KMS-11 (cell line): ENCODE results near the gene INPP4A.

ENCODE experiments used
- H2AFZ ChIP-seq: fragments of 200-600 bp; sonication (generic); 2 replicates; pipeline ENCODE4 v1.6.1; 2016; ENCODE audit warnings: antibody characterized with exemption, mixed run types, low read depth
- H3K27ac ChIP-seq: fragments of 200-600 bp; sonication (generic); 2 replicates; pipeline ENCODE4 v1.6.1; 2016; ENCODE audit warnings: mild to moderate bottlenecking, mixed run types
- H3K27me3 ChIP-seq: fragments of 200-600 bp; sonication (generic); 2 replicates; pipeline ENCODE4 v1.6.1; 2017; ENCODE audit warnings: mild to moderate bottlenecking, low read depth, mixed run types, moderate library complexity; ENCODE audit not compliant: insufficient read depth
- H3K36me3 ChIP-seq: fragments of 200-600 bp; sonication (generic); 2 replicates; pipeline ENCODE4 v1.6.1; 2017; ENCODE audit warnings: mild to moderate bottlenecking, mixed run types; ENCODE audit not compliant: insufficient read depth
- H3K4me1 ChIP-seq: fragments of 200-600 bp; sonication (generic); 2 replicates; pipeline ENCODE4 v1.6.1; 2016; ENCODE audit warnings: mild to moderate bottlenecking, low read depth, mixed run types; ENCODE audit not compliant: poor library complexity, severe bottlenecking
- H3K4me2 ChIP-seq: fragments of 200-600 bp; sonication (generic); 2 replicates; pipeline ENCODE4 v1.7.0; 2016; ENCODE audit warnings: mild to moderate bottlenecking, mixed run types
- H3K4me3 ChIP-seq: fragments of 200-600 bp; sonication (generic); IDR thresholded peaks from 2 replicates; pipeline ENCODE4 v1.6.1; 2017; ENCODE audit warnings: low read depth, low read length, mixed read lengths; ENCODE audit not compliant: insufficient read depth
- H3K79me2 ChIP-seq: fragments of 200-600 bp; sonication (generic); 2 replicates; pipeline ENCODE4 v1.6.1; 2016; ENCODE audit warnings: low read depth, mixed run types; ENCODE audit not compliant: insufficient read depth
- H3K9ac ChIP-seq: fragments of 200-600 bp; sonication (generic); 2 replicates; pipeline ENCODE4 v1.6.1; 2016; ENCODE audit warnings: mild to moderate bottlenecking, mixed run types
- H4K20me1 ChIP-seq: fragments of 200-600 bp; sonication (generic); 2 replicates; pipeline ENCODE4 v1.6.1; 2016; ENCODE audit warnings: mild to moderate bottlenecking, mixed run types; ENCODE audit not compliant: insufficient read depth
- TF ChIP-seq, protein P1 (sequence below): fragments of 200-600 bp; sonication (generic); conservative IDR thresholded peaks from 2 replicates; pipeline ENCODE4 v1.6.1; 2017; ENCODE audit warnings: low read depth, mild to moderate bottlenecking, antibody characterized with exemption, low read length, moderate library complexity, mixed read lengths

Gene INPP4A

DNA sequence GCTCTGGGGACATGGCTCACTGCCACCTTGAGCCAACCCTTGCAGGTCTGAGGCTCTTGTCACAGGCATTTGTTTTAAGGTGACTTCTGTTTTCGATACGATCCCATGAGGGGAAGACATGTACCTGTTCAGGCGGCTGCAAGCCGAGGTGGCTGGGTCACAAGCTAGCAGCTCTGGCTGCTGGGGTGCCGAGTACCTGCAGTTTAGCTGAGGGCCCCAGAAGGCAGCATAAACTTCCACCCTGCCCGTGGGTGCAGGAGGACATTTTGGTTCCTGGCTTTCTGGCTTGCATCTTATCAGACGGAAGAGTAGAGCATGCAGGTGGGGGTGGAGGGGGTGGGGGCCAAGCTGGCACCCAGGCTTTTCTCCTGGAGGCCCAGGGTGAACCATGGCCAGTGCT, 135.3 kb downstream of the INPP4A start:
- H3K36me3 ChIP-seq: no peaks in the 10 kb centered on the region
- H3K79me2 ChIP-seq: no peaks in the 10 kb centered on the region
- TF ChIP-seq, protein P1, sequence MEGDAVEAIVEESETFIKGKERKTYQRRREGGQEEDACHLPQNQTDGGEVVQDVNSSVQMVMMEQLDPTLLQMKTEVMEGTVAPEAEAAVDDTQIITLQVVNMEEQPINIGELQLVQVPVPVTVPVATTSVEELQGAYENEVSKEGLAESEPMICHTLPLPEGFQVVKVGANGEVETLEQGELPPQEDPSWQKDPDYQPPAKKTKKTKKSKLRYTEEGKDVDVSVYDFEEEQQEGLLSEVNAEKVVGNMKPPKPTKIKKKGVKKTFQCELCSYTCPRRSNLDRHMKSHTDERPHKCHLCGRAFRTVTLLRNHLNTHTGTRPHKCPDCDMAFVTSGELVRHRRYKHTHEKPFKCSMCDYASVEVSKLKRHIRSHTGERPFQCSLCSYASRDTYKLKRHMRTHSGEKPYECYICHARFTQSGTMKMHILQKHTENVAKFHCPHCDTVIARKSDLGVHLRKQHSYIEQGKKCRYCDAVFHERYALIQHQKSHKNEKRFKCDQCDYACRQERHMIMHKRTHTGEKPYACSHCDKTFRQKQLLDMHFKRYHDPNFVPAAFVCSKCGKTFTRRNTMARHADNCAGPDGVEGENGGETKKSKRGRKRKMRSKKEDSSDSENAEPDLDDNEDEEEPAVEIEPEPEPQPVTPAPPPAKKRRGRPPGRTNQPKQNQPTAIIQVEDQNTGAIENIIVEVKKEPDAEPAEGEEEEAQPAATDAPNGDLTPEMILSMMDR: no peak

DNA sequence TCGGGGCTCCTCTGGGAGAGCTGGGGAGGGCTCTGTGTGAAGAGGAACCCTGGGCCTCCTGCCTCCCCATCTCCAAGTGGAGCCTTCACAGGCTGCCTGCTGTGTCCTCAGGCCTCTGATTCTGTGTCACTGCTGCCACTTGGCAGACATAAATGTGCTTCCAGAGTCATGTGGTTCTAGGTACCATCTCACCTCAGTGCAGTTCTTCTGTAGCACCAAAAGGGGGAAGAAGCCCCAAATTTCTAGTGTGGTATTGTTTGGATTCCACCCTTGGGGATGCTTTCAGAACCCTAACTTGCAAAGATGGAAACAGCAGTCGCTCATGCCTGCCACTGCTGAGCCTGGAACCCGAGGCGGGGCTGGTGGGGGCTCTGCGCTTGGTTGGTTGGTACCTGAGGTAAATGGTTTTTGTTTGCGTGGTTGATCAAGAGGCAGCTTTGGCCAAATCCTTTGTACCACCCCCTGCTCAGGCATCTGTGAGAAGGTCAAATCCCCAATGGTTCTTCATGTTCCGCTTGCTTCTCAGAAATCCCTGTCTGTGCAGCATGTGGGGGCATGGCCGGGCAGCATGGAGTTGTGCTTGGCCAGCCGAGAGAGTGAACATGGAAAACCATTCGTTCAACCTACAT, 136.1 kb downstream of the INPP4A start:
- no peaks in the 10 kb centered on the region for H3K79me2 ChIP-seq
- no peaks in the 10 kb centered on the region for H3K27me3 ChIP-seq
- no peaks in the 10 kb centered on the region for H3K36me3 ChIP-seq
- no peak overlapping the region for H3K9ac ChIP-seq
- H3K27ac ChIP-seq: no peak overlapping the region
- H2AFZ ChIP-seq: no peak overlapping the region
- no peaks in the 10 kb centered on the region for H3K4me1 ChIP-seq
- H4K20me1 ChIP-seq: no peaks in the 10 kb centered on the region
- no peak overlapping the region for H3K4me3 ChIP-seq
- no peak overlapping the region for H3K4me2 ChIP-seq
- TF ChIP-seq, protein P1: peak; percentile 26; the same call in 1 of the 2 replicates

More for the DNA sequence above, 135.3 kb downstream of the INPP4A start:
- H3K9ac ChIP-seq: no peak overlapping the region
- H2AFZ ChIP-seq: no peak overlapping the region
- no peaks in the 10 kb centered on the region for H3K27me3 ChIP-seq
- H3K4me3 ChIP-seq: no peak overlapping the region
- H4K20me1 ChIP-seq: no peaks in the 10 kb centered on the region
- H3K4me1 ChIP-seq: no peaks in the 10 kb centered on the region
- no peak overlapping the region for H3K27ac ChIP-seq
- no peak overlapping the region for H3K4me2 ChIP-seq

DNA sequence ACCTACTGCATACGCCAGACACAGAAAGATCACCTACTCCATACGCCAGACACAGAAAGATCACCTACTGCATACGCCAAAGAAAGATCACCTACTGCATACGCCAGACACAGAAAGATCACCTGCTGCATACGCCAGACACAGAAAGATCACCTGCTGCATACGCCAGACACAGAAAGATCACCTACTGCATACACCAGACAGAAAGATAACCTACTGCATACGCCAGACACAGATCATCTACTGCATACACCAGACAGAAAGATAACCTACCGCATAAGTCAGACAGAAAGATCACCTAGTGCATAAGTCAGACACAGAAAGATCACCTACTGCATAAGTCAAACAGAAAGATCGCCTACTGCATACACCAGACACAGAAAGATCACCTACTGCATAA, 137.9 kb downstream of the INPP4A start:
- Histone ChIP-seq H2AFZ (no peak overlapping the region), H3K4me2 (no peak overlapping the region), H3K4me3 (no peak overlapping the region), H3K9ac (no peak overlapping the region), H3K79me2 (no peaks in the 10 kb centered on the region), H4K20me1 (no peaks in the 10 kb centered on the region), H3K4me1 (no peaks in the 10 kb centered on the region), H3K27me3 (no peaks in the 10 kb centered on the region), H3K27ac (no peak overlapping the region), H3K36me3 (no peaks in the 10 kb centered on the region)
- TF ChIP-seq, protein P1: no peak

DNA sequence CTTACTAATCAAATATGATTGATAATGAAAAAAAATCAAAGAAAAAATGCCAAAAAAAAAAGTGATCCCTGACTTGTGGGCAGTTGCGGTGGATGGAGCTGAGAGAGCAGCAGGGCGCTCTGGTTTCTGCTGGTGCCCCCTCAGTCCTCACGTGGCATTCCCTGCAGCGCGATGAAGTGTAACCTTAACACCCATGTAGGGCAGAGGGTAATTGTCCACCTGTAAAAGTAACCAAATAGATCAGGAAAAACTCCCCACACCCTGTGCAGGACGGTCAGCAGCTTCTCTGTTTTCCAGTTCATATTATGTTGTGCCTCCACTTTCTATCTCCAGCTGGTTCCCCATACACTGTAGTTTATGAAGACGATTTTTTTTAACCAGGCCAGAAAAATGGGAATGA, 138.6 kb downstream of the INPP4A start:
- no peak overlapping the region for H3K4me2 ChIP-seq
- H4K20me1 ChIP-seq: no peaks in the 10 kb centered on the region
- H3K36me3 ChIP-seq: no peaks in the 10 kb centered on the region
- H3K27ac ChIP-seq: no peak overlapping the region
- H2AFZ ChIP-seq: no peak overlapping the region
- H3K4me1 ChIP-seq: no peaks in the 10 kb centered on the region
- H3K4me3 ChIP-seq: no peak overlapping the region
- TF ChIP-seq, protein P1: no peak
- H3K27me3 ChIP-seq: no peaks in the 10 kb centered on the region
- H3K9ac ChIP-seq: no peak overlapping the region
- no peaks in the 10 kb centered on the region for H3K79me2 ChIP-seq
